GM13976 (cell line): ENCODE measurements around the gene TVP23C.

Experiments used
- DNase-seq: peaks from one replicate; pipeline ENCODE4 v3.0.0; 2012; ENCODE audit warnings: low spot score
- CTCF ChIP-seq: IDR thresholded peaks from 2 replicates; pipeline ENCODE4 v1.5.1; 2012; ENCODE audit warnings: borderline replicate concordance, mild to moderate bottlenecking; ENCODE audit not compliant: insufficient read depth; ENCODE audit errors: extremely low read depth, missing control alignments, control extremely low read depth
- in situ Hi-C: fragments of 300-500 bp; cut with MboI; formaldehyde crosslinking; loops from one replicate; pipeline ENCODE4 v1.12.0; 2022; ENCODE audit warnings: low sequenced_read_pairs, mixed read lengths, inconsistent platforms; ENCODE audit not compliant: unreplicated experiment

The TVP23C gene

GRCh38 chr17:15468126-15468525, 95.2 kb downstream of the TVP23C start:
- no peak for TF ChIP-seq CTCF
- in situ Hi-C loops, result no loop called here
- DNase-seq, result no peak

- in situ Hi-C loops, result no loop called here
- TF ChIP-seq CTCF, result no peak
Observed at GRCh38 chr17:15467592-15467991, 95.7 kb downstream of the TVP23C start, which contains the start of gene CDRT4. TSS of gene CDRT4 (minus strand) at chr17:15467621. CDS start at chr17:15440238, 27,383 bp downstream.

GRCh38 chr17:15466131-15466530, 97.2 kb downstream of the TVP23C start:
- in situ Hi-C loops, result no loop called here
- no peak for DNase-seq
- TF ChIP-seq CTCF, result no peak

More at GRCh38 chr17:15467592-15467991, 95.7 kb downstream of the TVP23C start, which contains the start of gene CDRT4:
- DNase-seq, result no peak

GRCh38 chr17:15465045-15465701, 98.1 kb downstream of the TVP23C start:
- no peak for DNase-seq
- in situ Hi-C loops, result no loop called here
- TF ChIP-seq CTCF, result no peak

GRCh38 chr17:15464231-15464985, 98.9 kb downstream of the TVP23C start:
- TF ChIP-seq CTCF, result no peak
- in situ Hi-C loops, result no loop called here
- DNase-seq, result no peak

- DNase-seq, result no peak
- in situ Hi-C loops, result no loop called here
- TF ChIP-seq CTCF, result no peak
Observed at GRCh38 chr17:15462976-15463772, 100.1 kb downstream of the TVP23C start.
